Measurements from ENCODE around the gene DENND4A.

DENND4A gene

DNA sequence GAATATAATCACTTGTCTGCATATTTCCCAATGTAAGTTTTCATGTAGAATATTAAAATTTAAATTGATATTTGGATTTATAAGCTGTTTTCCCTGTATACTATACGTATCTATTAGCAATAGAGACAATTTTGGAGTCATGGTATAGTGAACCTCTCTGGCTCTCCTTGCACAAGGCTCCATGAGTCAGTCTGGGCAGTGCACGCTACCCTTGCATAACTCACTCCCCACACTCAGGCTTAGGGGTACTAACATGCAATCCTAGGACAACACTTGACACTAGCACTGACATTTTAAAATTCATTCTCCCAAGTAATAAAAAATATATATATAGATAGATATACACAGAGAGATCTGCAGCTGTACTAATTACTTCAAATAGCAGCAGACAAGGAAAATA lies 131.2 kb downstream of the DENND4A start:
- DNase-seq = no peak

DNA sequence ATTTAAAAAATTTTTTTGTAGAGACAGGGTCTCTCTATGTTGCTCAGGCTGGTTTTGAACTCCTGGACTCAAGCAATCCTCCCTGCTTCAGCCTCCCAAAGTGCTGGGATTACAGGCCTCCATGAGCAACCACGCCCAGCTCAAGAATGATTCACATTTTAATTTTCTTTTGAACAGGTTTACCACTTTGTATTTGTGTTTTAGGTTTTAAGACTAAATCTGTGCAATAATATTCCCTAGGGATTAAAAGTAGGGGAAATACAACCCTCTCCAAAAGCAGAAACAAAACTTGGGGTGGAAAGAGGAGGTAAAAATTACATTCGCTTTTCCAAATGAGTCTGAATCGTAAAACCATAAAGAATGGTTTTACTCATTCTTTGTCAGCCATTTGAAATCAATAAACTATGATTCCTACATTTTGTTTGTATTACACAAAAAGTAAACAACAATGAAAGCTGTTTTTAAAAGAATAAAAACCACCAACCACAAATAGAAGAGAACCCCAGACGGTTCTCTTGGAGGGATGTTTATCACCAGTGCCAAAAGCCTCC lies 132.5 kb downstream of the DENND4A start:
- no peak for DNase-seq

DNA sequence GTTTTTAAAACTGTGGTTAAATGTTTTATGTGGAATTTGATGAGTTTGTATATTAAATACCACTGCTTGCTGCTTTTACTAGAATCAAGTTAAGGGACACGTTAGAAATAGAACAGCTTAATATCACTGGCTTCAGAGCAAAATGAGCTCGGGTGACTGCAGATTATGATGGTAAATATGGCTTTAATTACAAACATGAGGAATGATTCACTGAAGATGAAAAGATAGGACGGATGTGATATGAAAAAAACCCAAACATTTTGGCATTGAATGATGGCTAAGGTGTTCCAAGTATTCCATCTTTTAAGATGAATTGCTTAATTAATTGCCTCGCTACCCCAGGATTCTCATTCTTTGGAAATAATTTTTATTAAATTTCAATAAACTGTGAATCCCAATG lies 136.6 kb downstream of the DENND4A start:
- no peak for DNase-seq

DNA sequence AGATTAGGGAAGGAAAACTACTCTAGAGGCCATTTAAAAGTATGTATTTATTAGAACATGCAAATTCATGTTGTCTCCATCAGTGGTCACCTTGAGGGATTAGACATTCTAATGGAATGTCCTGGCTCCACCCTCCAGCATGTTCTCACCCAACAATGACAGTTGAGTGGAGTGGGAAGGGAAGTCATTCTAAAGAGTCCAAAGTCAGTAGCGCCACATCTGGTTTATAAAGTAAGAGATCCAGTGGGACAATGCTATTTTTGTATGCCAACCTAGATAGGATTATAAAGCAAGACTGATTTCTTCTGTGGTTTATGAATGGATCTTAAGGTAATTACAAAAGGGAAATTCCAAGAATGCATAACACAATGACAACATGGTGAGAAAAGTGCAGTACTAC lies 137.1 kb downstream of the DENND4A start:
- DNase-seq = no peak

DNA sequence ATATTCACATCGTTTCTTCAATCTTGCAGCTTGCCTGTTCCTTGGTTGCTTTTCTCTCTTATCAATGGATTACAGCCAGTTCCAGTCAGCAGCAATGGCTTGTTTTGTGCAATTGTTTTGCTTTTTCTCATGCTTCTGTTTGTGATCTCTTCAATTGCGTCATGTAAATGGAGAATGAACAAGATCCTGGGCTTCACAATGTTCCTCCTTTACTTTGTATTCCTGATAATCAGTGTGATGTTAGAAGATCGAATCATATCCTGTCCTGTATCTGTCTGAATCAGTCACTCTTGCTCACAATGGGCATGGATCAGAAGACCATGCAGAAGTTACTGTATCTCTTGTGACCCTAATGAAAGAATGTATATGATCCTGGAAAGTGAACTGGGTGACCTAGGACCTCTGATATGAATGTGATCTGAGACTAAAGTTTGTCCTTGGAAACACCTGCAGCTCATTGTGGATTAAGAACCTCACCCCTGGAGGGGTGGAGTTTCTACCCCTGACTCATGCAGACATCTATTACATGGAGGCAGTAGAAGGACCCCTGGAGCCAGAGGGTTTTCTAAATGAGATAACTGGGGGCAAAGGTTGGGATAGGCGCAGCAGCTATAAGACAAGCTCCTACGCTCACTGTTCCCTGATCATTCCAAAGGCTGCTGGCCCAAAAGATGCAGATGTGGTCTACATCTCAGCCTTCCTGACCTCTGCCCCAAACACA lies 138.1 kb downstream of the DENND4A start:
- no peak for DNase-seq

DNA sequence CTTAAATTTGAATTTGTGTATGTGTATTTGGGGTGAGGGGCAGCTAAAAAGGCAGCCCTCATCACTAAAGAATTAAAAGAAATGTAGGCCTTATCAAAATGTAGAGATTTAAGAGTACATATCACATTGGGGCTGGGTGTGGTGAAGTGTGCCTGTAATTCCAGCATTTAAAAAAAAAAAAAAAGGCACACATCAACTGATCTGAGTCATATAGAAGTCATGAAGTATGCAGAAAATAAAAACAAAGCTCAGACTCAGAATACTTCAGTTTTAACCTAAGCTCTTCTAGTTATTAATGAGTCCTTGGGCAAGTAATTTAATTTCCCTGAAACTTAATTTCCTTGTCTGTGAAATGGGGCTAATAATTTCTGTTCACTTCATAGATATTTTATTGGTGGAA lies 138.8 kb downstream of the DENND4A start:
- DNase-seq = no peak

DNA sequence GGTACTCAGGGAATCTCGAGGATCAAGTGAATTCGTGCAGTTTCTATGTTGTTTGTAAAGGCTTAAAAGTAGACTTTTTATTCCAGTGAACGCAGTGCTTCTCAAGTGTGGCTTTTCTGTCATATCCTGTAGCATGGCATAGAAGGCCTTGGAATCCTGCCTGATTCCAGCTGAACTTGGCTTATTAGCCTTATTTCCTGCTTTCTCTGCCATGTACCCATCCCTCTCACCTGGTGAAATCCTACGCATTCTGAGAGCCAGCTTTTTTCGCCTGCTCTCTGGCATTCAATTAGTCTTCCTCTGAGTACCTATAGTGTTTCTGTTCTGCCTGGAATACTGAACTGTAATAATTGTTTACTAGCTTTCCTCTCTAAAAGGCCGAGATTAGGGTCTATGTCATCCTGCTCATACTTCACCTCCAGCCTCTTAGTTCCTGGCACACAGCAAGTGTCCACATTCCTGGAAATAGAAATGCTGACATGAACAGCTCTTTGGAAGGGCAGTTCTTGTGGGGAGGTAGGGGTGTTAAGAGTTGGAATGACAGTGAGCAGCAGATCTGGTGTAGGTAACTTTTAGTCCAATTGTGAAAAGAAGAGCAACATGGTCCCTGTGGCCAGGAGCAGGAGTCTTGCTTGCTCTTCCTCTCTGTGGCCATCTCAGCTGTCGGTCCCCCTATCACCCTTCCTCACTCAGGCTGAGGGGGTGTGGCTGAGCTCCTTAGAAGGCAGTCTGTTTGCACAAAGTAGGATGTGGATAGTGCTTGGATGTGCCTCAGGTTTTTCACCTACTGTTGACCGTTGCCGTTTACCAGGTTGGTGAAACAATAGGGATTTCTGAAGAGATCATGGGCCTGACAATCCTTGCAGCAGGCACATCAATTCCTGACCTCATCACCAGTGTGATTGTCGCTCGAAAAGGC lies 140.0 kb downstream of the DENND4A start:
- no peak for DNase-seq

DNA sequence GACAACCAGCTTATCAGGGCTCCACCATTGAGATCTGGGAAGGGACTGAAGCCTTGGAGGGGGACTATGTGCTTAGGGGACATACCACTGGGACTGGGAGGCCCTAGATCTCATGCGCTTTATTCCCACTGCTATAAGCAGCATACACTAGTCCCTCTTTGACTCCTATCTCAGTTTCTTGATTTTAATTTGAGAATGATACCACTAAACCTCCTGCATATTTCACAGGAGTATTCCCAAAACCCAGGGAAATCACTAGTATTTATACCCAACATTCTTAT lies 141.1 kb downstream of the DENND4A start:
- no peak for DNase-seq

DNA sequence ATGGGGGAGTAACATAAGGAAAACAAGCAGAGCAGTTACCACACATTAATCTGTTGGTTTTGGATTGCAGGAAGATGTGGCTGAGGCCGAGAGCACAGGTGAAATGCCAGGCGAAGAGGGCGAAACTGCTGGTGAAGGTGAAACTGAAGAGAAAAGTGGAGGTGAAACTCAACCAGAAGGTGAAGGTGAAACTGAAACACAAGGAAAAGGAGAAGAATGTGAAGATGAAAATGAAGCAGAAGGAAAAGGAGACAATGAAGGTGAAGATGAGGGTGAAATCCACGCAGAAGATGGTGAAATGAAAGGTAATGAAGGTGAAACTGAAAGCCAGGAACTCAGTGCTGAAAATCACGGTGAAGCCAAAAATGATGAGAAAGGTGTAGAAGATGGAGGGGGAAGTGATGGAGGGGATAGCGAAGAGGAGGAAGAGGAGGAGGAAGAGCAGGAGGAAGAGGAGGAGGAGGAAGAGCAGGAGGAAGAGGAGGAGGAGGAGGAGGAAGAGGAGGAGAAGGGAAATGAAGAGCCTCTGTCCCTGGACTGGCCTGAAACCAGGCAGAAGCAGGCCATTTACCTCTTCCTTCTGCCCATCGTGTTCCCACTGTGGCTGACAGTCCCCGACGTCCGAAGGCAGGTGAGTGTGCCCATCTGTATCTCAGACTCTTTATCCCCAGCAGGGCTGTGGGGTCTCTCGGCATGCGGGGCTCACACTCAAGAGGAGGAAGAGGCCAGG lies 141.6 kb downstream of the DENND4A start:
- DNase-seq = no peak

DNA sequence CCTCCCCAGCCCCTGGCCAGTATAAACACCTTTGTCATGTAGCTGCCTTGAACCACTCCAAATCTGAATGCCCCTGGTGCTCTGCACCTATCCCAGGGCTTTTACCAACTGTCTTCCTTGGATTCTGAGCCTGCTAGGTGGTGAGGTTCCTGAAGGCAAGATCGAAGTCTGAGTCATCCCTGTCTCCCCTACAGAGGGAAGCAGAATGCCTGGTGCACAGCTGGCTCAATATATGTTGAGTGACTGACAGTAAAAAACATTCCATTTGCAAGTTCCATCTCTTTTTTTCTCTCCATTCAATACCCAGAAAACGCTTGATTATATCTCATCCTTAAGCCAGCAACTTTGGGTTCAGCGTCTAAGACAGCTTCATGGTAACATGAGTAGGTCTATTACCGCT lies 145.6 kb downstream of the DENND4A start:
- DNase-seq = no peak

DNA sequence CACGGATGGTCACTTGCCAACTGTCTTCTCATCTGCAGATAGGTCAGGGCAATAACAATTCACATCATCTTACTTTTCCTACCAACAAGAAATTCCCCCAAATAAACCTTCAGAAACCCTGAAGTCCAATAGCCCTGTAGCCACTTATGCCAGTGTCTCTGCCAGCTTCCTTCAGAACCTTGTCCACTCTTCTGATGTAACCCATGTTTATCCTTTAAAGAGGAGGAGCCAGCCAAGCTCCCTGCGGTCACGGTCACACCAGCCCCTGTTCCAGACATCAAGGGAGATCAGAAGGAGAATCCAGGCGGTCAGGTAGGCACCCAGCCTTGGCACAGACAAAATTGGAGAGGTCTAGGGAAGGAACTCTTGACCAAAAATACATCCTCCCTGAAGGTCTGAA lies 146.7 kb downstream of the DENND4A start:
- DNase-seq = no peak

DNA sequence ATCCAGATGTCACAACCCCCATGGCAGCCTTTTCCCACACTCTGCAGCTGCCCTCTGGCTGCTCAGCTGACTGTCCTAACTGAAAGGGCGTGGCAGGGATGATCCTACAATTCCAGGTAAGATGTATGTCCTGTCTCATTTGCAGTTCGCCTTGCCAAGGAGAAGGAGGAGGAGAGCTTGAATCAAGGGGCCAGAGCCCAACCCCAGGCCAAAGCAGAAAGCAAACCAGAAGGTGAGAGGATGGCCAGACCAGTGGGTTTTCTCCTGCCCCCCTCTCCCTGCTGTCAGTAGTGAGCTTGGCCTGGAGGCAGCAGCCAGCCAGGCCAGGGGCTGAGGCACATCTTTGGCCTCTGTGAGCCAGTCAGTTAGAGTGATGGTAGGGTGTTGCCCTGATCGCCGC lies 147.8 kb downstream of the DENND4A start:
- DNase-seq = no peak

DNA sequence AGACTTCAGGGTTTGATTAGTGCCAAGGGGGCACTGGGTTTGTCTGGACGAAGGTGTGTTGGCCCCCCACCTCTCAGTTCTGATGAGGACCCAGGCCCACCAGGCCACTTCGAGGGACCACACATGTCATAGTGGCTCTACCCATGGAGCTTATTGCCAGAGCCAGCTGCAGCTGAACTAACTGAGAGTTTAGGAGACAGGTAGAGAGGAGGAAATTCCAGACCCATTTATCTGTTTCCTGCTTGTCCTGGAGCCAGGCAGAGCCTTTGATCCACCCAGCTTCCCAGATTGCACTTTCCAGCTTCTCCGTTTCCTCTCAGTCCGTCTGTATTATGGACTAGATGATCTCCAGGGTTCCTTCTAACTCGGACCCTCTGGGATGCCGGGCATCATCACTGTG lies 149.5 kb downstream of the DENND4A start:
- no peak for DNase-seq

DNA sequence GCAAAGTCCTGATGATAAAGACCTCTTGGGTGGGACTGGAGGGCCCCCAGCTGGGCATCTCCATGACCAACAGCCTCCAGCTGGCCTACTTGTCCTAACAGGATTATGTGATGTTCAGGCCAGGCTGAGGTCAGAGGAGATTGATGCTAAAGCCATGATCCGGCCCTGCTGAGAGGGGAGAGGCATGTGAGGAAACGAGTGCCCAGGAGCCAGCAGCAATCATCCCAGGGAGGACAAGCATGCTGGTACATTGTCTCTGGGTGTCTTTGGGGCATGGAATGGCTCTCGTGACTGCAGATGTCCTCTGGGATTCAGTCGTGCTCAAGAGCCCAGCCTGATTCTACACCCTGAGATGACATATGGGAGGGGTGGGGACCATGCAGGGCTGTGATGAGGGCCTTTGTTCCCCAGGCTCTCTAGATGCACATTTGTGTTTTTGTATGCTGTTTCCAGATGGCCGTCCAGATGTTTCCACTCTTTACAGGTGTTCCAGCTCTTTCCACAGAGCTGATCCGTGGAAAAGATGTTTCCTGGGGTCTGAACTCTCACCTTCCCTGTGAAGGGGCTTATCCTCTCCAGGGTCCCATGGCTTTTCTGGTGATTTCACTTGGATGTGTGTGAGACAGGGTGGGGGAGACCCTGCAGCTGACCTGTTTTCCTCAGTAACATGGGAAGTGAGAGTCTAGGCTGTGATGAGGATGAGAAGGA lies 150.2 kb downstream of the DENND4A start:
- DNase-seq = no peak

DNA sequence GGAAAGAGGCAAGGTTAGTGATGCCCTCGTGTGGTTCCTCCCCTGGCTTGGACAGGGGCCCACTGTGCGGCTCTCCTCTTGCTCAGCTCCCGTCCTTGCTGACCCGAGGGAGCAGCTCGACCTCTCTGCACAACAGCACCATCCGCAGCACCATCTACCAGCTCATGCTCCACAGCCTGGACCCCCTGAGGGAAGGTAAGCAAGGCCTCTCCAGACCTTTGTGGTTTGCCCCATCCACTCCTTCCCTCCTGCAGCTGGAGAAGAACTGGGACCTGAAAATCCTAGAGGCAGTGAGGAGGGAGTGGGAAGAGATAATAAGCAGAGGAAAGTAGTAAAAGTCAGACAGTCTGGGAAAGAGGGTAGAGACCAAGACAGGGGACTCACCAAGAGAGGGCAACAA lies 152.6 kb downstream of the DENND4A start:
- no peak for DNase-seq

DNA sequence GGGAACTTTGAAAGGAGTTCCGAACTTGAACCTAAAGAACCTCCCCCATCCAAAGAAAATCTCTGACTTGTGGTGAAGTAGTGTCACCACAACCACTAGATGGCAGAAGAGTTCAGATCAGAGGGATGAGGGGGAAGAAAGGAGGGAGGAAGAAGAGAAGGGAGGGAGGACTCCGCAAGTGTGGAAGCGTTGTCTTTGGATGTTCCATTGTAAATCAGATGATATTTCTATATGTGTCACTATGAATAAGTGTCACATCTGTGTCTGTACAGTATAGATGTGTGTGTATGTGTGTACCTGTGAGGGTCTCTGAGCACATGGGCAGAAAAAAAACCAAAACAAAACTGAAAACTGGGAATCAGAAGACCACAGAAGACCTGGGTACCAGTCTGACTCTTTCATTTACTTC lies 153.4 kb downstream of the DENND4A start:
- no peak for DNase-seq

DNA sequence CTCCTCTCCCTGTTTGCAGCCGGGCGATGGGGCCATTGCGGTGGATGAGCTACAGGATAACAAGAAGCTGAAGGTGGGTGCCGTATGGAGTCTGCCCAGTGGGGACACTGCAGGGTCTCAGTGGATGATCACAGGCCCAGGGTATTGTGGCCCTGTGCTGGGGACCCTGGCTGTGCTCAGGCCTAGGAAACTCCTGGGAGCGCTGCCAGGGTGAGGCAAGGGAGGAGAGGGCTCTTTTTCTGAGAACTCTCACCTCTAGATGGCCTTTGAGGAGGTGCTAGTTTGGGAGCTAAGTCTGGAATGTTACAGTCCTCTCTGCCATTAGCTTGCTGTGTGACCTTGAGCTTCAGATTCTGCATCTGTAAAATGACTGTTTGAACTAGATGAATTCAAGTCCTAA lies 154.0 kb downstream of the DENND4A start:
- DNase-seq = no peak

DNA sequence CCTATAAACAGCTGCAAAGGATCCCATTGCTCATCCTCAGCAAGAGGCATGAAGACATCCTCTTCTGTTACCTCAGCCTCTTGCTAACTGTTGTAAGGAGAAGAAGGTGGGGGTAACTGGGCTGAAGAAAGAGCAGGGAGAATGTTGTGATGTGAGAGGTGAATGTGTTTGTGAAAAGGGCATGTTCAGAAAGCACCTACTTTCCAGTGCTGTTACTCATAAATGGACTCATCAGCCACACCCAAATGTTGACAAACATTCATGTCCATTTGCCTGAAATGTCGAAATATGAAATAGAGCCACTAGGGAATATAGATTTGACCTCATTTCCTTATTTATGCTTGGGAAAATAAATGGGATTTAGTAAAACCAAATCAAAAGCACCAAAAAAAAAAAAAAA lies 157.7 kb downstream of the DENND4A start:
- DNase-seq = no peak

DNA sequence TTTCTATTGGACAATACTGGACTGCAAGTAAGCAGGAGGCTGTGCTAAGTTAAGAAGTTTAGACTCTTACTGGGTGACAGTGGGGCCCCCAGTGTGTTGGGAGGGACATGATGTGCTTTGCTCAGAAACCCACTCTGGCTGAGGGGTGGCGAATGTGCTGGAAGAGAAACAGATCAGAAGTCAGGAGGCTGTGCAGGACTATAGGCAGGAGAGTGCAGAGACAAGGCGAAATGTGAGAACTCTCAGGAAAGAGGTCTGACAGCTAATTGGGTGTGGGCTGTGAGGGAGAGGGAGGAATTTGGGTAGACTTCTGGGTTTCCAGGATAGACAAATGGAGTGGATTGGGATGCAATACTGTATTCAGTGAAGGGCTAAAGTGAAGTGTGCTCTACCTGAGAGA lies 158.3 kb downstream of the DENND4A start:
- DNase-seq = no peak

DNA sequence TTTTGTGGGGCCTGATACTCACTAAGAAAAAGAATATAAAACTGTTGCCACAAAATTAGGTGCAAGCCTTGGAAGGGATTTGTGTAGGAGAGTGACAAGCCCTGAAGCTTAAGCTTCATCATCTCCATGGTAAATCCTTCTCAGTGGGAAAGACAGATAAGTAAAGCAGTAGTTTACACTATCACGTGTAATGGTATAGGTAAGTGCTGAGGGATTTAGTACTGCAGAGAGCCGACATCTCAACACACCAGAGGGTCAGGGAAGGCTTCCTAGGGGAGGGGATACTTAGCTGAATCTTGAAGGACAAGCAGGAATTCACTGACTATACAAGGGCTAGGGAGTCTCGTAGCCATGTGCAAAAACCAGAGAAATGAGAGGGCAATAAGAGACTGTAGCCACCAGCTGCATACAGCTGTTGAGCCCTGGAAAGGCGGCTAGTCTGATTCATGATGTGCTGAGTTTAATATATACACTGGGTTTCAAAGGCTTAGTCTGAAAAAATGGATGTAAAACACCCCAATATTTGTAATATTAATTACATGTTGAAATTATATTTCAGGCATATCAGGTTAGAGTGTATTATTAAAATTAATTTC lies 159.2 kb downstream of the DENND4A start:
- DNase-seq = no peak

DNA sequence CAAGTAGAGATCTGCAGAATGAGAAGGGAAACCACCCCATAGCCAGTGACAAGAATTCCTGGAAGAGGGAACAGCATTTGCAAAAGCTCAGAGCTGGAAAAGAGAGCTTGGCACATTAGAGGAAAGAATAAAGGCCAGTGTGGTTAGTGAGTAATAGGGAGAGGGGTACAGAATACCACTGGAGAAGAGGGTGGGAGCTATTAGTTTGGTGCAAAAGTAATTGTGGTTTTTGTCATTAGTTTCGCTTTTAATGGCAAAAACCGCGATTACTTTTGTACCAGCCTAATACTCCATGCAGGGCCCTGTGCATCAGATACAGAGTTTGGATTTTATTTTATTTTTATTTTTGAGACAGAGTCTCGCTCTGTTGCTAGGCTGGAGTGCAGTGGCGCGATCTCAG lies 160.6 kb downstream of the DENND4A start:
- no peak for DNase-seq

DNA sequence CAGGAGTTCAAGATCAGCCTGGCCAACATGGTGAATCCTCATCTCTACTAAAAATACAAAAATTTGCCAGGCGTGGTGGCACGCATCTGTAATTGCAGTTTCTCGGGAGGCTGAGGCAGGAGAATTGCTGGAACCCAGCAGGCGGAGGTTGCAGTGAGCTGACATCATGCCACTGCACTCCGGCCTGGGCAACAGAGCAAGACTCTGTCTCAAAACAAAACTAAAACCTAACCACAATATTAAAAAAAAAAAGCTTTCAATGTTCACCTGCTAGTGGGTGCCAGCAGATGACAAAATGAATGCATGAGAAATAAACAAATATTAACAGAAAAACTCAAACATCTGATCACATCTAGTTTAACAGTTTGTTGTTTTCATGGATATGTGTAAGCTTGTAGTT lies 161.3 kb downstream of the DENND4A start:
- no peak for DNase-seq

DNA sequence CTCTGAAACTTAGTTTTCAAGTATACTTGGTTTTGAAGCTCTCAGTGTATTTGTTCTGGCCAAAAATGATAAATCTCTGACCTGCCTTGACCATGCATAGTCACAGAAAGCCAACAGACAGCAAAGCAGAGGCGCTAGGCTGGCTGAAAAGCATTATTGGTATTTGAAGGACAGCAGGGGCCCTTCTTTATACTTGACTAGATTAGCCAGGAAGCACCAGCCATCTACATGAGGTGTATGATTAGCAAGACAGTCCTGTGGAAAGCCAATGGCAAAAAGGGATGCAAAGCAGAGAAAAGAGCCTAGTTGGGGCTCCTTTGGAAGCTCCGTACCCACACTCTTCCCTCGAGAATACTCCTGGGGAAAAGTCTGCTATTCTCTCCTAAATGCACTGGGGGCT lies 162.5 kb downstream of the DENND4A start:
- DNase-seq = no peak
